SK-N-SH treated with all-trans-retinoic acid at 6 μM for 48 hours (cell line): Measurements from ENCODE around the gene HOXC4.

Source experiments
- ESRRG ChIP-seq: fragments of 250-450 bp; sonication (Bioruptor Pico); IDR thresholded peaks from 2 replicates; pipeline ENCODE4 v1.6.1; 2021; ENCODE audit warnings: mild to moderate bottlenecking
- ZFP3 ChIP-seq: fragments of 250-450 bp; sonication (Bioruptor Pico); IDR thresholded peaks from 2 replicates; pipeline ENCODE4 v1.5.0; 2020; ENCODE audit warnings: mild to moderate bottlenecking, moderate library complexity
- ZNF8 ChIP-seq: fragments of 450-650 bp; formaldehyde crosslinking; IDR thresholded peaks from 2 replicates; pipeline ENCODE4 v1.5.0; 2020; ENCODE audit warnings: mild to moderate bottlenecking, moderate library complexity
- TF ChIP-seq, protein P1 (sequence below): fragments of 250-450 bp; sonication (Bioruptor Pico); IDR thresholded peaks from 2 replicates; pipeline ENCODE4 v1.8.0; 2020; ENCODE audit warnings: mild to moderate bottlenecking, moderate library complexity, borderline replicate concordance
- TF ChIP-seq, protein P2 (sequence below): fragments of 250-450 bp; sonication (Bioruptor Pico); IDR thresholded peaks from 2 replicates; pipeline ENCODE4 v1.8.0; 2021; ENCODE audit warnings: low read depth, mild to moderate bottlenecking, moderate library complexity, borderline replicate concordance

DNA sequence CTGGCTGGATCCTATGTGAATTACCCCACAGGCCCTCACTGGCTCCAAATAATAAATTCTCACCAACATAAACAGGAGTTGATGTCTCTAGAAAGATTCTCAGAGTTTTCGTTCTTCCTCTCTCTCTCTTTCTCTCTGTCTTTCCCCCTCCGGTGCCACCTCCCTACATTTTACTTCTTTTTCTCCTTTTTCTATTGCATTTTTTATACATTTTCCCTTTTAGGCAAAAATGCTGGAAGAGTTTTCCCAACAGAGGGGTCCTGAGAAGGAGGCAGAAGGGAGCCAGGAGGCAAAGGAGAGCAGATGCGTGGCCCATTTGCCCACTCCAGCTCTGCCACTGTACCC is 26.2 kb upstream of the HOXC4 start:
- TF ChIP-seq, protein P1, sequence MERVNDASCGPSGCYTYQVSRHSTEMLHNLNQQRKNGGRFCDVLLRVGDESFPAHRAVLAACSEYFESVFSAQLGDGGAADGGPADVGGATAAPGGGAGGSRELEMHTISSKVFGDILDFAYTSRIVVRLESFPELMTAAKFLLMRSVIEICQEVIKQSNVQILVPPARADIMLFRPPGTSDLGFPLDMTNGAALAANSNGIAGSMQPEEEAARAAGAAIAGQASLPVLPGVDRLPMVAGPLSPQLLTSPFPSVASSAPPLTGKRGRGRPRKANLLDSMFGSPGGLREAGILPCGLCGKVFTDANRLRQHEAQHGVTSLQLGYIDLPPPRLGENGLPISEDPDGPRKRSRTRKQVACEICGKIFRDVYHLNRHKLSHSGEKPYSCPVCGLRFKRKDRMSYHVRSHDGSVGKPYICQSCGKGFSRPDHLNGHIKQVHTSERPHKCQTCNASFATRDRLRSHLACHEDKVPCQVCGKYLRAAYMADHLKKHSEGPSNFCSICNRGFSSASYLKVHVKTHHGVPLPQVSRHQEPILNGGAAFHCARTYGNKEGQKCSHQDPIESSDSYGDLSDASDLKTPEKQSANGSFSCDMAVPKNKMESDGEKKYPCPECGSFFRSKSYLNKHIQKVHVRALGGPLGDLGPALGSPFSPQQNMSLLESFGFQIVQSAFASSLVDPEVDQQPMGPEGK (CRISPR knock-in tag): no peak
- TF ChIP-seq ESRRG (CRISPR knock-in tag) (no peak), ZNF8 (CRISPR knock-in tag) (no peak), ZFP3 (no peak)
- TF ChIP-seq, protein P2, sequence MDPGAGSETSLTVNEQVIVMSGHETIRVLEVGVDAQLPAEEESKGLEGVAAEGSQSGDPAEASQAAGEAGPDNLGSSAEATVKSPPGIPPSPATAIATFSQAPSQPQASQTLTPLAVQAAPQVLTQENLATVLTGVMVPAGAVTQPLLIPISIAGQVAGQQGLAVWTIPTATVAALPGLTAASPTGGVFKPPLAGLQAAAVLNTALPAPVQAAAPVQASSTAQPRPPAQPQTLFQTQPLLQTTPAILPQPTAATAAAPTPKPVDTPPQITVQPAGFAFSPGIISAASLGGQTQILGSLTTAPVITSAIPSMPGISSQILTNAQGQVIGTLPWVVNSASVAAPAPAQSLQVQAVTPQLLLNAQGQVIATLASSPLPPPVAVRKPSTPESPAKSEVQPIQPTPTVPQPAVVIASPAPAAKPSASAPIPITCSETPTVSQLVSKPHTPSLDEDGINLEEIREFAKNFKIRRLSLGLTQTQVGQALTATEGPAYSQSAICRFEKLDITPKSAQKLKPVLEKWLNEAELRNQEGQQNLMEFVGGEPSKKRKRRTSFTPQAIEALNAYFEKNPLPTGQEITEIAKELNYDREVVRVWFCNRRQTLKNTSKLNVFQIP (CRISPR knock-in tag): no peak
